NCI-H146 treated with DMSO at 0.1 percent for 48 hours (cell line): ENCODE data around the gene PRPF40A.
"Not testable (repeated sequence)": the region's sequence is repeated elsewhere in the genome, so short reads cannot be mapped to it uniquely, and the experiment has no call there.

Source experiments
- DNase-seq: peaks from one replicate; lab custom pipeline; 2025; ENCODE audit not compliant: unreplicated experiment; lab: John Stamatoyannopoulos, UW

PRPF40A gene

DNA sequence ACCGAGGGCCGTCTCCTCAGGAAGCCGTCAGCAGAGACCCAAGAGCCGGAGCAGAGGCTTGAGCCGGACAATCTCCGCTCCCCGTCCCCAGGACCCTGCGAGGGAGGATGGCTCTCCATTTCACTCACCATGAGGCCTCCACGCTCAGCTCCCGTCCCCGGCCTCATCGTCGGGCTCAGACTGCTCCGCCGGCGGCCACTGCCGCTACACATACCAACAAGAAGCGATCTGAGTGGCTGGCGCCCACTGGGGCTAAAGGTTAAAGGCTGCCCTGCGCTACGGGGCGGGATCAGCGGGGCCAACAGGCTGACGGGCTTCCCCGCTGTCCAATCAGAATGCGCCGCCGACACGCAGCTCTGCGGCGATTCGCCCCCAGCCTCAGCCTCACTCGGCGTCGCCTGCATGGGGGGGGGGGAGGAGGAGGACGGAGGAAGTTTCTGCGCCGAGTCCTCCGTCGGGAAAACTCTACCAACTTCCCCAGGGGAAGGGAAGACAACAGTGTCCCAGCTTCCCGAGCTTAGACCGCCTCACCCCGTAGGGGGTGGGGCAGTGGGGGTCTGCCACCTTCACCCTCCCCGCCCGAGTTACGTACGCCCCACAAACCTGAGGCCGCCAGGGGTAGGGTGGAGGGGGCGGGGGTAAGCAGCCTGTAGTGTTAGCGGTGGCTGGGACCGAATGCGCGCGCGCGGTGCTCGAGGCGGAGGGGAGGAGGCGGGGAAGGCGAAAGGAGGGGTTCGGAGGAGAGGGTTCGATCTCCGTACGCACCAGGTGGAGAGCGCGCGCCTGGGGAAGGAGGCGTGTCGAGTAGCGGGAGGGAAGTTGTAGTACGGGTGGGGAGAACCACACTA is at the start of gene PRPF40A:
TSS of gene PRPF40A (minus strand) at position 234 of the 848 bp plus-strand sequence. CDS start at position 212, 22 bp downstream.
- DNase-seq = peak; percentile 87

DNA sequence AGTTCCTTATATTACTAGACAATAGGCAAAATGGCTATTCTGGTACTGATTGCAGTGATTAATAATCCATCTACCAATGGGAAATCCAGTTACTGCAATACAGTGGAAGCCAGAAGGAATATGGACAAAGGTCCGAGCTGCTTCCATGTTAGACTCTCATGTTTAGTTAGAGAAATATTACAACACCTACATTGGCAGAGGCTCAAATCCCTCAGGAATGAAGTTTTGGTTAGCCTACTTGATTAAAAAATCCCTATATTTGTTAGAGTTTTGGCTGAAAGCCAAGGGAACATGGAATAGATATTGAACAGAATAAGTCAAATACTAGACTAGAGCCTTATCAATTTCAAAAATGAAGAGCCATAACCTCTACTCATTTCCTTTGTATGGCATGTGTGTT is 49.7 kb upstream of the PRPF40A start:
- DNase-seq = no peak

DNA sequence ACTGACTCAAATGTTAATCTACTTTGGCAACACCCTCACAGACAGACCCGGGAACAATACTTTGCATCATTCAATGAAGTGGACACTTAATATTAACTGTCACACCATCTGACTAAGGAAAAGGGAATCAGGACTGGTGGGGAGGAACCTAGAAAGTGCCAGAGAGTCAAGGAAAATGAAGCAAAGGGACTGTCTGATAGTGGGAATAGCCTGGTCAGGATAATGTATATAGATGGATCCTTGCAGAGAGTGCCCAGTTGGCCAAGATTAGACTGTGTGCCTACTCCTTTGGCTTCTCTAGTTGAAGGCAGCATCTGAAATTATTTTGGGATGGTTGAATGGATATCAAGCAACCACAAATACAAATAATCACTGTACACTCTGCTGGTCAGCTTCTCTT is 46.4 kb upstream of the PRPF40A start:
- no peak for DNase-seq

DNA sequence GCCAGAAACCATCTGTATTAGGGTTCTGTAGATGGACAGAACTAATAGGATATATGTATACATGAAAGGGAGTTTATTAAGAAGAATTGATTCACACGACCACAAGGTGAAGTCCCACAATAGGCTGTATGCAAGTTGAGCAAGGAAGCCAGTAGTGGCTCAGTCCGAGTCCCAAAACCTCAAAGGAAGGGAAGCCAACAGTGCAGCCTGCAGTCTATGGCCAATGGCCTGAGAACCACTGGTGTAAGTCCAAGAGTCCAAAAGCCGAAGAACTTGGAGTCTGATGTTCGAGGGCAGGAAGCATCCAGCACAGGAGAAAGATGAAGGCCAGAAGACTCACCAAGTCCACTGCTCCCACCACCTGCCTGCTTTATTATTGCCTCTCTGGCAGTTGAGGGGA is 45.9 kb upstream of the PRPF40A start:
- not testable (repeated sequence) for DNase-seq

DNA sequence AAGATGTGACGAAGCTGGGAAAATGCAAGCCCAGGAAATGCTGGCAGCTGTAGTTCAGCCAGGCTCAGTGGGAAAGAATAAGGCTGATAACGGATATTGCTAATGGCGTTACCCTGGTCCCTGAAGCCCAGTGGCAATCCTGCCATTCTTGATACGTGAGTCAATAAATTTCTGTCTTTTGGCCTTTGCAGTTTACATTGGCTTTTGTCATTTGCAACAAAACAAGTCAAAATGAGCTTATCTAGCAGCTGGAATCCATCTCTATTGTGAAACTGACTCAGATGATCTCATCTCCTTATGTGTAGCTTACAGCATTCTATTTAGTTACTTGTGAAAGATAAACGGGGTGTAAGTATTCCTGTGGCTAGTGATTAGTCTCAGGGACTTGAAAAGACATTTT is 44.9 kb upstream of the PRPF40A start:
- peak; percentile 16 for DNase-seq

- no peak for DNase-seq
Observed at GRCh38 chr2:152761214-152761613, 44.0 kb upstream of the PRPF40A start.

- no peak for DNase-seq
Observed at GRCh38 chr2:152759290-152760072, 42.2 kb upstream of the PRPF40A start.

- DNase-seq = no peak
Observed at GRCh38 chr2:152755029-152755428, 37.8 kb upstream of the PRPF40A start.

DNA sequence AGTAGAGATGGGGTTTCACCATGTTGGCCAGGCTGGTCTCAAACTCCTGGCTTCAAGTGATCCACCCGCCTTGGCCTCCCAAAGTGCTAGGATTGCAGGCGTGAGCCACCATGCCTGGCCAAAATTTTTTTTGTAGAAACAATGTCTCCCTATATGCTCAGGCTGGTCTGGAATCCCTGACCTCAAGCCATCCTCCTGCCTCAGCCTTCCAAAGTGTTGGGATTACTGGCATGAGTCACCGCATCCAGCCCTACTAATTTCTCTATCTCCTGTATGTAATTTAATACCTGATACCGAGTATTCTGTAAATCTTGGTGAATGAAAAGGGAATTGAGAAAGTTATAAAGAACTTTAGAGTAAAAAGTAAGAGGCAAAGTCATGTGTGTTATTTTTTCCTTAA is 30.5 kb upstream of the PRPF40A start:
- not testable (repeated sequence) for DNase-seq

GRCh38 chr2:152743002-152743401 is 25.7 kb upstream of the PRPF40A start:
- peak; percentile 4 for DNase-seq

GRCh38 chr2:152740743-152741328 is 23.6 kb upstream of the PRPF40A start:
- peak; percentile 7 for DNase-seq

GRCh38 chr2:152739705-152740104 is 22.4 kb upstream of the PRPF40A start:
- DNase-seq = not testable (repeated sequence)

GRCh38 chr2:152738438-152738837 is 21.2 kb upstream of the PRPF40A start:
- no peak for DNase-seq

DNA sequence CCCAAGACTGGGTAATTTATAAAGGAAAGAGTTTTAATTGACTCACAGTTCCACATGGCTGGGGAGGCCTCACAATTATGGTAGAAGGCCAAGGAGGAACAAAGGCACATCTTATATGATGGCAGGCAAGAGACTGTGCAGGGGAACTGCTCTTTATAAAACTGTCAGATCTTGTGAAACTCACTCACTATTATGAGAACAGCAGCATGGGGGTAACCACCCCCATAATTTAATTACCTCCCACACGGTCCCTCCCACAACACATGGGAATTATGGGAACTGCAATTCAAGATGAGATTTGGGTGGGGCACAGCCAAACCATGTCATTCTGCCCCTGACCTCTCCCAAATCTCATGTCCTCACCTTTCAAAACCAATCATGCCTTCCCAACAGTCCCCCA is 20.2 kb upstream of the PRPF40A start:
- not testable (repeated sequence) for DNase-seq

DNA sequence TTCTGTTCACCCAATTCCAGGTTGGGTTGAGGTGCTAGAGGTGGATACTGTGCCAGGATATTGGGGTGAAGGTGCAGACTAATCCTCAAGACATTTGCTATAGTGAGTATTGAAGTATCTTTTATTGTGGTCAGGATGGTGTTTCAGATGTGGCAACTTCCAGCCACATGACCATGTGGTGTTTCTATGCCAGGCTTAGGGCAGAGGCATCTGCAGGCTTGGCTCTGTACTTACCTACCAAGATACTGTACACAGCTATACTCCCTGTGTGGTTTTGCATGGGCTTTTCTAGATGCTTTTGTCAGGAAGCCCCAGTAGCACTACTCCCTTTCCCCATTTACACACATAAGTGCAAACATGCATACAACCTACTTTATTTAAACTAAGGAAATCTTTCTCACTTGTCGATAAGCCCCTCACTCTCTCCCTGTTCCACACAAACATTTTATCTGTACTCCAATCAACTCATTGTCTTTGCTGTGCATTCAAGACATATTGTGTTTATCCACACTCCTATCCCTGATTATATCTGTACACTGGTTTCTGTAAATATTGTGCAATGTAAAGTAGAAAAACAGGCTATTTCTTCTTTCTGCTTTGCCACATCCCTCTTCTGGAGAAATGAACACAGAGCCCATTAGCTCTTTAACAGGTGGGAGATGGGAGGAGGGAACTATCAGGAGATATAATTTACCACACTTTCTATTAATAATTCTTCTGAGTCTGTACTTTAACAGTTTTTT is 13.5 kb upstream of the PRPF40A start:
- no peak for DNase-seq

GRCh38 chr2:152729844-152730243 is 12.6 kb upstream of the PRPF40A start:
- no peak for DNase-seq

- no peak for DNase-seq
Observed at GRCh38 chr2:152723918-152724317, 6.7 kb upstream of the PRPF40A start.

- not testable (repeated sequence) for DNase-seq
Observed at GRCh38 chr2:152722639-152723038, 5.4 kb upstream of the PRPF40A start.

- DNase-seq = no peak
Observed at GRCh38 chr2:152720794-152721193, 3.5 kb upstream of the PRPF40A start.

GRCh38 chr2:152718909-152719645 is 1.8 kb upstream of the PRPF40A start:
- DNase-seq = peak; percentile 42
